CD14-positive monocyte (primary cell): ENCODE data around the gene FBXL15. TPM values are rescaled to one million over a fixed set of nuclear protein-coding genes. Genes with fewer than 3 reads are reported as not detected.

Experiments
- DNase-seq, 3 donors: peaks; one replicate each; pipeline ENCODE4 v3.0.0-alpha.2; 2011 to 2022
- H2AFZ ChIP-seq: 2 replicates; pipeline ENCODE4 v1.6.0; 2012; ENCODE audit warnings: mild to moderate bottlenecking, low read depth, low read length, inconsistent platforms; ENCODE audit not compliant: insufficient read depth, poor library complexity, severe bottlenecking
- H3K27ac ChIP-seq, 2 donors: 1 replicate in 1 of 2; 2 replicates in 1 of 2; pipeline ENCODE4 v1.5.1; 2012 to 2013; ENCODE audit warnings: low read length in 2 of 2, control low read depth in 1 of 2, inconsistent platforms in 1 of 2, low read depth in 1 of 2, mild to moderate bottlenecking in 1 of 2
- H3K27me3 ChIP-seq, 2 donors: one replicate each; pipeline versions ENCODE4 v1.6.0 to v1.6.1; 2011 to 2013; ENCODE audit warnings: low read length in 2 of 2; ENCODE audit not compliant: control insufficient read depth in 2 of 2, insufficient read depth in 2 of 2
- H3K36me3 ChIP-seq, 2 donors: replicated peaks in 1 of 2; 1 replicate in 1 of 2; 2 replicates in 1 of 2; pipeline versions ENCODE4 v1.5.1 to v1.6.1; 2012 to 2013; ENCODE audit warnings: low read length in 2 of 2, control low read depth in 1 of 2, inconsistent platforms in 1 of 2, mild to moderate bottlenecking in 1 of 2; ENCODE audit not compliant: insufficient read depth in 2 of 2, control insufficient read depth in 1 of 2
- H3K4me1 ChIP-seq, 2 donors: 1 replicate in 1 of 2; 2 replicates in 1 of 2; pipeline versions ENCODE4 v1.5.1 to v1.6.1; 2012 to 2013; ENCODE audit warnings: low read length in 2 of 2, control low read depth in 1 of 2, inconsistent platforms in 1 of 2, mild to moderate bottlenecking in 1 of 2, moderate library complexity in 1 of 2; ENCODE audit not compliant: insufficient read depth in 2 of 2, control insufficient read depth in 1 of 2
- H3K4me2 ChIP-seq: replicated peaks from 2 replicates; pipeline ENCODE3; 2012; ENCODE audit warnings: low read length, moderate library complexity, mild to moderate bottlenecking; ENCODE audit not compliant: poor library complexity, severe bottlenecking; ENCODE audit errors: extremely low read depth
- H3K4me3 ChIP-seq, 3 experiments: fragments of 200-600 bp in 1 of 3; sonication (generic) in 1 of 3; replicated peaks in 1 of 3; 1 replicate in 2 of 3; 2 replicates in 1 of 3; pipeline ENCODE4 v1.5.1; 2011 to 2013; ENCODE audit warnings: low read length in 3 of 3, mild to moderate bottlenecking in 3 of 3, control low read depth in 2 of 3, low read depth in 2 of 3, inconsistent platforms in 1 of 3, moderate library complexity in 1 of 3
- H3K79me2 ChIP-seq: 2 replicates; pipeline ENCODE4 v1.6.0; 2012; ENCODE audit warnings: mild to moderate bottlenecking, control low read depth, inconsistent platforms, low read length, moderate library complexity; ENCODE audit not compliant: insufficient read depth
- H3K9ac ChIP-seq: 2 replicates; pipeline ENCODE4 v1.6.0; 2017; ENCODE audit warnings: low read length, mild to moderate bottlenecking; ENCODE audit not compliant: insufficient read depth, poor library complexity, severe bottlenecking
- H3K9me3 ChIP-seq, 2 donors: replicated peaks in 1 of 2; 1 replicate in 1 of 2; 2 replicates in 1 of 2; pipeline versions ENCODE4 v1.5.1 to v1.6.1; 2012 to 2013; ENCODE audit warnings: low read length in 2 of 2, control low read depth in 1 of 2; ENCODE audit not compliant: control insufficient read depth in 1 of 2, insufficient read depth in 1 of 2
- H4K20me1 ChIP-seq: 2 replicates; pipeline ENCODE4 v1.6.0; 2012; ENCODE audit warnings: mild to moderate bottlenecking, low read length, control low read depth, moderate library complexity; ENCODE audit not compliant: insufficient read depth
- H3K27ac Mint-ChIP-seq, 7 donors: one replicate each; pipeline ENCODE4 v1.8.0; 2020; ENCODE audit warnings: mild to moderate bottlenecking in 7 of 7, mixed read lengths in 7 of 7, moderate library complexity in 6 of 7, inconsistent platforms in 2 of 7
- H3K27me3 Mint-ChIP-seq, 3 donors: one replicate each; pipeline ENCODE4 v1.8.0; 2021 to 2022; ENCODE audit warnings: low read depth in 3 of 3, mild to moderate bottlenecking in 3 of 3, mixed read lengths in 3 of 3, moderate library complexity in 3 of 3, inconsistent platforms in 1 of 3
- H3K36me3 Mint-ChIP-seq, 2 donors: one replicate each; pipeline ENCODE4 v1.8.0; 2020; ENCODE audit warnings: mixed read lengths in 2 of 2, inconsistent platforms in 1 of 2, mild to moderate bottlenecking in 1 of 2
- H3K4me1 Mint-ChIP-seq: one replicate; pipeline ENCODE4 v1.8.0; 2020; ENCODE audit warnings: mild to moderate bottlenecking, mixed read lengths
- H3K4me3 Mint-ChIP-seq, 2 donors: one replicate each; pipeline ENCODE4 v1.8.0; 2020; ENCODE audit warnings: mild to moderate bottlenecking in 2 of 2, mixed read lengths in 2 of 2, moderate library complexity in 1 of 2
- H3K9me3 Mint-ChIP-seq, 7 donors: one replicate each; pipeline ENCODE4 v1.8.0; 2020 to 2022; ENCODE audit warnings: mixed read lengths in 7 of 7, mild to moderate bottlenecking in 6 of 7, moderate library complexity in 6 of 7, inconsistent platforms in 2 of 7
- CTCF ChIP-seq: fragments of 200-600 bp; IDR thresholded peaks from one replicate; pipeline ENCODE4 v1.8.0; 2022; ENCODE audit warnings: antibody characterized with exemption, mild to moderate bottlenecking
- WGBS: methylation state at CpG from one replicate; pipeline ENCODE4 v1.1.5; 2013; ENCODE audit warnings: missing lambda C conversion rate; ENCODE audit not compliant: insufficient coverage; 5-methylcytosine and 5-hydroxymethylcytosine counted together
- intact Hi-C, 2 donors: fragments of 100-400 bp; cut with micrococcal nuclease; formaldehyde crosslinking; loops; one replicate each; pipeline versions ENCODE4 v1.15.0 to v1.15.1; 2023
- polyA plus RNA-seq, 3 donors: library from polyadenylated mRNA; depleted of rRNA in 1 of 3; unstranded in 2 of 3; stranded (reverse) in 1 of 3; fragments of 300-500 nt in 2 of 3; fragments of >200 nt in 1 of 3; fragmentation: Illumina TruSeq in 2 of 3; gene quantifications; 1 replicate in 2 of 3; 2 replicates in 1 of 3; pipeline ENCODE4 v1.2.3, GENCODE V29; 2012 to 2021

The FBXL15 gene
- polyA plus RNA-seq, 3 donors: 16.0 to 36.3 (median 25.5) TPM

GRCh38 chr10:102401735-102402511 is 18.7 kb upstream of the FBXL15 start:
- TF ChIP-seq CTCF: no peak
- Mint-ChIP-seq H3K27ac (peak overlapping the region in 1 of 7 donors; percentile 14), H3K9me3 (no peaks in the 10 kb centered on the region), H3K36me3 (peaks cover 46 to 51% of the 10 kb centered on the region in 2 donors), H3K27me3 (peaks cover 7 to 14% (median 12%) of the 10 kb centered on the region in 3 donors), H3K4me3 (no peak overlapping the region), H3K4me1 (peaks cover 19% of the 10 kb centered on the region)
- H3K36me3 ChIP-seq: peaks cover 45 to 48% of the 10 kb centered on the region in 2 donors
- no peaks in the 10 kb centered on the region for H3K27me3 ChIP-seq
- intact Hi-C loops: loop anchor here in 1 of 2 donors (2.0 kb wide), 1 partner anchor 13 kb away; no protein-coding TSS in a partner anchor
- no peak overlapping the region for H3K9ac ChIP-seq
- H3K4me3 ChIP-seq: no peak overlapping the region
- H2AFZ ChIP-seq: no peak overlapping the region
- no peak overlapping the region for H3K4me2 ChIP-seq
- WGBS: 94% methylated on average over 13 of the region's 18 CpGs
- no peak overlapping the region for H3K27ac ChIP-seq
- peaks cover 72% of the 10 kb centered on the region for H4K20me1 ChIP-seq
- H3K4me1 ChIP-seq: peaks cover 15 to 29% of the 10 kb centered on the region in 2 donors
- DNase-seq: no peak
- peaks cover under 1% of the 10 kb centered on the region for H3K79me2 ChIP-seq
- H3K9me3 ChIP-seq: no peaks in the 10 kb centered on the region

GRCh38 chr10:102402512-102402896 is 18.1 kb upstream of the FBXL15 start:
- Histone ChIP-seq H3K27me3 (peaks cover 3 to 4% of the 10 kb centered on the region in 2 donors), H2AFZ (no peak overlapping the region), H3K79me2 (no peaks in the 10 kb centered on the region), H3K27ac (no peak overlapping the region), H3K9ac (no peak overlapping the region), H3K9me3 (no peaks in the 10 kb centered on the region), H4K20me1 (peaks cover 69% of the 10 kb centered on the region), H3K4me3 (no peak overlapping the region), H3K36me3 (peaks cover 39 to 42% of the 10 kb centered on the region in 2 donors), H3K4me1 (peaks cover 14 to 26% of the 10 kb centered on the region in 2 donors), H3K4me2 (no peak overlapping the region)
- H3K27me3 Mint-ChIP-seq: peaks cover 11 to 20% (median 18%) of the 10 kb centered on the region in 3 donors
- no CpG with 5 or more reads among the region's 5 CpGs for WGBS
- intact Hi-C loops: no loop called here
- DNase-seq: no peak
- no peaks in the 10 kb centered on the region for H3K9me3 Mint-ChIP-seq
- no peak for TF ChIP-seq CTCF
- no peak overlapping the region for H3K4me3 Mint-ChIP-seq
- peaks cover 41 to 45% of the 10 kb centered on the region in 2 donors for H3K36me3 Mint-ChIP-seq
- no peak overlapping the region for H3K27ac Mint-ChIP-seq
- H3K4me1 Mint-ChIP-seq: peaks cover 17% of the 10 kb centered on the region
